Uterus (tissue), 2 donors: ENCODE measurements around the gene AOAH.
"Not testable (repeated sequence)": the region's sequence is repeated elsewhere in the genome, so short reads cannot be mapped to it uniquely, and the experiment has no call there.

Experiments
- CTCF ChIP-seq, 4 experiments: fragments of 200-600 bp in 2 of 4; fragments of 450-650 bp in 2 of 4; sonication (generic) in 2 of 4; IDR thresholded peaks; one replicate each; pipeline ENCODE4 v1.5.1; 2016 to 2019; ENCODE audit warnings: antibody characterized with exemption in 4 of 4, mild to moderate bottlenecking in 2 of 4, moderate library complexity in 1 of 4
- POLR2A ChIP-seq, 2 donors: fragments of 450-650 bp; IDR thresholded peaks; one replicate each; pipeline ENCODE4 v1.6.1; 2016; ENCODE audit warnings: antibody characterized with exemption in 2 of 2, mild to moderate bottlenecking in 1 of 2, moderate library complexity in 1 of 2

GRCh38 chr7:36466001-36466400, 258.3 kb downstream of the AOAH start:
- not testable (repeated sequence) for TF ChIP-seq CTCF, POLR2A (IDR thresholded peaks at IDR 0.05)
